OCI-LY7 (cell line): ENCODE measurements around the gene PGAP6. TPM values are rescaled to one million over a fixed set of nuclear protein-coding genes. Genes with fewer than 3 reads are reported as not detected.
"Not testable (repeated sequence)": the region's sequence is repeated elsewhere in the genome, so short reads cannot be mapped to it uniquely, and the experiment has no call there.

Source experiments
- BruUV-seq: library from RNA; stranded (reverse); fragments of 400-500 nt; replicated peaks from 2 replicates; lab custom pipeline; 2021; lab: Mats Ljungman, UMichigan
- CTCF ChIA-PET: fragments of 300-600 bp; sonication (Branson Sonifier 250); formaldehyde crosslinking; loops from one replicate; lab custom pipeline; 2022; ENCODE audit warnings: antibody characterized with exemption; ENCODE audit not compliant: unreplicated experiment; lab: Charles Lee
- POLR2A ChIA-PET: fragments of 300-600 bp; sonication (Branson Sonifier 250); formaldehyde crosslinking; loops from one replicate; lab custom pipeline; 2022; ENCODE audit warnings: antibody characterized with exemption; lab: Charles Lee
- DNase-seq: peaks from one replicate; pipeline ENCODE4 v3.0.0-alpha.2; 2015; ENCODE audit warnings: low spot score
- H2AFZ ChIP-seq: fragments of 200-600 bp; sonication (generic), shearing (Covaris generic); 2 replicates; pipeline ENCODE4 v1.6.1; 2014; ENCODE audit warnings: mild to moderate bottlenecking, antibody characterized with exemption, low read length, moderate library complexity
- H3K27ac ChIP-seq: fragments of 200-600 bp; sonication (generic); 2 replicates; pipeline ENCODE4 v1.5.1; 2014; ENCODE audit warnings: mixed run types, low read depth, mild to moderate bottlenecking, moderate library complexity, low read length, inconsistent platforms; ENCODE audit not compliant: poor library complexity, severe bottlenecking
- H3K36me3 ChIP-seq: fragments of 200-600 bp; sonication (generic); 2 replicates; pipeline ENCODE4 v1.6.1; 2014; ENCODE audit warnings: mild to moderate bottlenecking, antibody characterized with exemption, low read length, moderate library complexity, mixed read lengths; ENCODE audit not compliant: insufficient read depth
- H3K4me1 ChIP-seq: fragments of 200-600 bp; sonication (generic); 2 replicates; pipeline ENCODE4 v1.5.1; 2014; ENCODE audit warnings: mild to moderate bottlenecking, low read length; ENCODE audit not compliant: insufficient read depth, poor library complexity, severe bottlenecking
- H3K4me2 ChIP-seq: fragments of 200-600 bp; sonication (generic); 2 replicates; pipeline ENCODE4 v1.6.1; 2014; ENCODE audit warnings: mild to moderate bottlenecking, low read length
- H3K4me3 ChIP-seq: fragments of 200-600 bp; sonication (generic); 2 replicates; pipeline ENCODE4 v1.5.1; 2014; ENCODE audit warnings: mild to moderate bottlenecking, low read depth, low read length; ENCODE audit not compliant: poor library complexity, severe bottlenecking
- H3K79me2 ChIP-seq: fragments of 200-600 bp; sonication (generic); 2 replicates; pipeline ENCODE4 v1.6.1; 2016; ENCODE audit warnings: low read depth, mild to moderate bottlenecking, low read length, moderate library complexity, mixed read lengths; ENCODE audit not compliant: insufficient read depth
- H3K9me2 ChIP-seq: fragments of 200-600 bp; sonication (generic); 2 replicates; pipeline ENCODE4 v1.6.1; 2016; ENCODE audit warnings: mild to moderate bottlenecking, low read length, mixed read lengths; ENCODE audit not compliant: insufficient read depth
- H3K9me3 ChIP-seq: fragments of 200-600 bp; sonication (generic); 2 replicates; pipeline ENCODE4 v1.6.1; 2014; ENCODE audit warnings: mild to moderate bottlenecking, mixed run types, low read length, mixed read lengths
- H4K20me1 ChIP-seq: fragments of 200-600 bp; sonication (generic); 2 replicates; pipeline ENCODE4 v1.6.1; 2014; ENCODE audit warnings: mild to moderate bottlenecking, antibody characterized with exemption, low read length, moderate library complexity, mixed read lengths; ENCODE audit not compliant: insufficient read depth
- CTCF ChIP-seq: fragments of 200-600 bp; sonication (generic); conservative IDR thresholded peaks from 2 replicates; pipeline ENCODE4 v1.5.1; 2014; ENCODE audit warnings: mild to moderate bottlenecking, antibody characterized with exemption, low read length, moderate library complexity, mixed read lengths
- EZH2phosphoT487 ChIP-seq: fragments of 200-600 bp; sonication (generic); IDR thresholded peaks from 2 replicates; pipeline ENCODE4 v1.6.1; 2018; ENCODE audit warnings: low read depth, borderline replicate concordance, mild to moderate bottlenecking, mixed run types, antibody characterized with exemption, low read length, moderate library complexity, mixed read lengths
- intact Hi-C: fragments of 100-400 bp; cut with micrococcal nuclease; formaldehyde crosslinking; loops from one replicate; pipeline ENCODE4 v1.10.0; 2022; ENCODE audit not compliant: unreplicated experiment
- total RNA-seq, 2 experiments: library from RNA; depleted of rRNA in 1 of 2; stranded (reverse); fragments of >200 nt in 1 of 2; shearing (Covaris generic) in 1 of 2; gene quantifications; 2 replicates each; pipeline ENCODE4 v1.2.3, GENCODE V29; 2014 to 2022

Gene PGAP6
- total RNA-seq, 2 experiments from 2014 or later = 41.2 to 50.6 TPM

DNA sequence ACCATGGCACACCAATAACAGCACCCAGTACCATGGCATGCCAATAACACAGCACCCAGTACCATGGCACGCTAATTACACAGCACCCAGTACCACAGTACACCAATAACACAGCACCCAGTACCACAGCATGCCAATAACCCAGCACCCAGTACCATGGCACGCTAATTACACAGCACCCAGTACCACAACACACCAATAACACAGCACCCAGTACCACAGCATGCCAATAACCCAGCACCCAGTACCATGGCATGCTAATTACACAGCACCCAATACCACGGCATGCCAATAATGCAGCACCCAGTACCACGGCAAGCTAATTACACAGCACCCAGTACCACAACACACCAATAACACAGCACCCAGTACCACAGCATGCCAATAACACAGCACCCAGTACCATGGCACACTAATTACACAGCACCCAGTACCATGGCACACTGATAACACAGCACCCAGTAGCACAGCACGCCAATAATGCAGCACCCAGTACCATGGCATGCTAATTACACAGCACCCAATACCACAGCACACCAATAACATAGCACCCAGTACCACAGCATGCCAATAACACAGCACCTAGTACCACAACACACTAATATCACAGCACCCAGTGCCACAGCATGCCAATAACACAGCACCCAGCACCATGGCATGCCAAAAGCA is 47.5 kb downstream of the PGAP6 start:
- H3K4me2 ChIP-seq, H3K27ac ChIP-seq, H3K4me1 ChIP-seq, H3K9me3 ChIP-seq, H3K9me2 ChIP-seq, DNase-seq, H2AFZ ChIP-seq, H3K36me3 ChIP-seq, H4K20me1 ChIP-seq, H3K4me3 ChIP-seq, intact Hi-C loops, BruUV-seq, CTCF ChIA-PET, POLR2A ChIA-PET: not testable (repeated sequence)
- peaks cover 36% of the 10 kb centered on the region for H3K79me2 ChIP-seq

DNA sequence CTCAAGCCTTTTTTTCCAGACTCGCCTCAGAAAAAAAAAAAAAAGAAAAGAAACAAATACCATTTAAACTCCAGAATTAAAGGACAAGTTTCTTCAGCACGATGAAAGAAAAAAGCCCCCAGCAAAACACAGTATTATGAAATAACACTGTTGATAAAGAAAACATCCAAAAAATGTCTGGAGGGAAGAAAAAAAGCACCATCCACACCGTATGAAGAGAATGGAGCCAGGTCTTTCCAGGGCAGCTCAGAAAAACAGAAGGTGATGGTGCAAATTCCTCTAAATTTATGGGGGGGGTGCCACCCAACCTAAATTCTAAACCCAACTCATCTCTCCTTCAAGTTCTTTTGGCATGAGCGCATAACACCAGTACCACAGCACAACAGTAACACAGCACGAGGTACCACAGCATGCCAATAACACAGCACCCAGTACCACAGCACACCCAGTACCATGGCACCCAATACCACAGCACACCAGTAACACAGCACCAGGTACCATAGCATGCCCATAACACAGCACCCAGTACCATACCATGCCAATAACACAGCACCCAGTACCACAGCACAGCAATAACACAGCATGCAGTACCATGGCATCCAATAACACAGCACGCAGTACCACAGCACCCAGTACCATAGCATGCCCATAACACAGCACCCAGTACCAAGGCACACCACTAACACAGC is 48.2 kb downstream of the PGAP6 start:
- BruUV-seq = no TSS peak
- no peak overlapping the region for H3K4me3 ChIP-seq
- H3K9me3 ChIP-seq = no peaks in the 10 kb centered on the region
- no peak for DNase-seq
- no peaks in the 10 kb centered on the region; the same call in 1 of the 2 replicates for H3K36me3 ChIP-seq
- POLR2A ChIA-PET = no interaction called here
- H3K79me2 ChIP-seq = peaks cover 32% of the 10 kb centered on the region
- CTCF ChIA-PET = no interaction called here
- no peaks in the 10 kb centered on the region; the same call in 1 of the 2 replicates for H4K20me1 ChIP-seq
- H3K27ac ChIP-seq = no peak overlapping the region
- intact Hi-C loops = no loop called here
- H3K4me2 ChIP-seq = no peak overlapping the region
- H3K4me1 ChIP-seq = no peaks in the 10 kb centered on the region
- TF ChIP-seq CTCF = no peak
- no peak for TF ChIP-seq EZH2phosphoT487
- no peaks in the 10 kb centered on the region for H3K9me2 ChIP-seq
- no peak overlapping the region for H2AFZ ChIP-seq

DNA sequence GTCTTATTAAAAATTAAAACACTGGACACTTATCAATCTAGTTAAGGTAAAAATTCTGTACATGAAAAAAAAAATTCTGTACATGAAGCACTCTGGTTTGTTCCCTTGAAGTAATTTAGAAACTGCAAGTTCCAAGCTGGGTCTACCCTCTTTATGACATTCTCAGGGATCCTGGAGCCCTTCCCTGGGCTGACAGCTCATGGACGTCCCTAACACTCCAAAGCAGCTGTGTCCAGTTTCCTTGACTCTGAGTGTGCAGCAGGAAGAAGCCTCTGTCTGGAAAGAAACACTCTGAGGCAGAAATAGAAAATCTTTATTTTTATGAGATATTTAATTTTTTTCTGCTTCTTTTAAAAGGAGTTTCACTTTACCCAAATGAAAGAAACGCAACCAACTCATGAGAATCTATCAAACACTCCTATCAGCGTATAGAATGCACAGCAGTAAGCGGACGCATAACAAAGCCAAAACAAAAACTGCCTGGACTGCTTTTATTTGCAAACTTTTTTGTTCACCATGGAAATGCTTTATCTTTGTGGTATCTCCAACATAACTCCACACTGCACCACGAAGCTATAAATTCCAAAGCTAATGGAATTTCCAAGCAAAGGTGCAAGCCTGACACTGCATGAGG is 50.5 kb downstream of the PGAP6 start:
- H2AFZ ChIP-seq, H4K20me1 ChIP-seq, H3K4me3 ChIP-seq, H3K9me3 ChIP-seq, CTCF ChIA-PET, DNase-seq, intact Hi-C loops, H3K4me1 ChIP-seq, H3K27ac ChIP-seq, H3K36me3 ChIP-seq, H3K9me2 ChIP-seq, BruUV-seq, H3K4me2 ChIP-seq: not testable (repeated sequence)
- peaks cover 22% of the 10 kb centered on the region for H3K79me2 ChIP-seq
- POLR2A ChIA-PET = interaction anchor here (0.7 kb wide), 1 partner anchor 38 kb away, joined by 3 read pairs; no protein-coding TSS in a partner anchor
